DMS 273 (cell line): ENCODE data around the gene SYCP2L.
A peak's percentile ranks its signal among the peaks of the same experiment; 100 is the strongest.
"Not testable (repeated sequence)": the region's sequence is repeated elsewhere in the genome, so short reads cannot be mapped to it uniquely, and the experiment has no call there.

Source experiments
- DNase-seq: peaks from one replicate; lab custom pipeline; 2025; ENCODE audit not compliant: unreplicated experiment; lab: John Stamatoyannopoulos, UW

Gene SYCP2L

DNA sequence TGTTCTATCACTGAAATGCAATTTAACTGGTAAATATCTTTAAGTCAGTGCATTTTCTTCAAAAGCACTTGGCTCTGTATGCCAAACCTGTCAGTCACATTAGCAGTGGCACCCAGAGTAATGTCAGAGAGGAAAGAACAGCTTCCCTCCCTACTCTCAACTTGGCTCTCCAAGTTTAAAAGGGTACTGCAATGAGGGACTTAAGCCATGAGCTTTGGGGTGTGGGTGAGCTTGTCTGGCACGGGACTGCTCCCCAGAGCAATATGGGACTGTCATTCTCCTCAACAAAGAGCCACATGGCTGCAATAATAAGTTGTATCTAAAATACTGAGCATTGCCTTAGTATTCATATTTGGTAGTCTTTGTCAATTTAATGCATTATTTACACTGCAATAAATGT is 9.0 kb upstream of the SYCP2L start:
- DNase-seq: no peak

DNA sequence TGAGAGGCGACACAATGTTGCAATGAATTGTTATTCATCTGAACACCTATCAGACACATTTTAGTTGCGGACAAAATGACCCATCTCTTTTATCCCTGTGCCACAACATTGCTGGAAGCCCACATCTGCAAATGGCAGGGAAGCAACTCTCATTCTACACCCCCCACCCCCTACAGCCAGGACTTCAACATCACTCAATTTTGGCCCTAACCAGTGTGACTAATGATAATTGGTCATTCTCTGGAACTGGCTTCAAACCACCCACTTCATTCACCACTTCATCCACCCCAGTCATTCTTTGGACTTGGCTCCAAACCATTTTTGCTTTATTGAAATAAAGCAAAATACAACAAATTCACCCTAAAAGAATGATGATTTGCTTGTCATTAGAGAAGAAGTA is 6.5 kb upstream of the SYCP2L start:
- DNase-seq: no peak

DNA sequence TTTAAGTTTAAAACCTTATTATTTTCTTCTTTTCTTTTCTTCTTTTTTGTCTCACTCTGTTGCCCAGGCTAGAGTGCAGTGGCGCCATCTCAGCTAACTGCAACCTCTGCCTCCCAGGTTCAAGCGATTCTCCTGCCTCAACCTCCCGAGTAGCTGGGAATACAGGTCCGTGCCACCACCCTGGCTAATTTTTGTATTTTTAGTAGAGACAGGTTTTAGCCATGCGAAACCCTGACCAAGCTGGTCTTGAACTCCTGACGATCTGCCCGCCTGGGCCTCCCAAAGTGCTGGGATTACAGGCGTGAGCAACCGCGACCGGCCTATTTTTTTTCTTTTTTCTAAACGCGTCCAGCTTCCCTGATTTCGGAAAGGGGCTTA is 4.6 kb upstream of the SYCP2L start:
- not testable (repeated sequence) for DNase-seq

DNA sequence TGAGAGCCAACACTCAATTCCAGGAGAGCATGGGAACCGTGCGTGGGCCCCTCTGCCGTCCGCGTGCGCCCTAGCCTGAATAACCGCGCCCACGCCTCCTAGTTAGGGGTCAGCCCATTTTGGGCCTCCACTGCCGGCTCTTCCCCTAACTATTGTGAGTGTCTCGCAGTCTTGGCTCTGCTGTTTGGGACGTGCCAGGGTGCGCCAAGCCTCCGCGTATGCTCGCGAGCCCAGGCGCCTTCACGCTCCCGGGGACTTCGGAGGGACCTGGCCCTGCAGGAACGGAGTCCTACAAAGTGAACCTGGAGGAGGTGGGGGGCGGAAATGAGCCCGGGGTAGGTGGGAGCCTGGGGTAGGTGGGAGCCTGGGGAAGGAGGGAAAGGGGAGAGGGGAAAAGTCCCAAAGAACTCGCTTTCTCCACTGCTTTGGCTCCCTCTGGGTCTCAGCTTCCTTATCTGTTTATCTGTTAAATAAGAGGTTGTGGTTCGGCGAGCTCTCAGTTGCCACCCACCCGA is 4.1 kb upstream of the SYCP2L start:
- DNase-seq: no peak

DNA sequence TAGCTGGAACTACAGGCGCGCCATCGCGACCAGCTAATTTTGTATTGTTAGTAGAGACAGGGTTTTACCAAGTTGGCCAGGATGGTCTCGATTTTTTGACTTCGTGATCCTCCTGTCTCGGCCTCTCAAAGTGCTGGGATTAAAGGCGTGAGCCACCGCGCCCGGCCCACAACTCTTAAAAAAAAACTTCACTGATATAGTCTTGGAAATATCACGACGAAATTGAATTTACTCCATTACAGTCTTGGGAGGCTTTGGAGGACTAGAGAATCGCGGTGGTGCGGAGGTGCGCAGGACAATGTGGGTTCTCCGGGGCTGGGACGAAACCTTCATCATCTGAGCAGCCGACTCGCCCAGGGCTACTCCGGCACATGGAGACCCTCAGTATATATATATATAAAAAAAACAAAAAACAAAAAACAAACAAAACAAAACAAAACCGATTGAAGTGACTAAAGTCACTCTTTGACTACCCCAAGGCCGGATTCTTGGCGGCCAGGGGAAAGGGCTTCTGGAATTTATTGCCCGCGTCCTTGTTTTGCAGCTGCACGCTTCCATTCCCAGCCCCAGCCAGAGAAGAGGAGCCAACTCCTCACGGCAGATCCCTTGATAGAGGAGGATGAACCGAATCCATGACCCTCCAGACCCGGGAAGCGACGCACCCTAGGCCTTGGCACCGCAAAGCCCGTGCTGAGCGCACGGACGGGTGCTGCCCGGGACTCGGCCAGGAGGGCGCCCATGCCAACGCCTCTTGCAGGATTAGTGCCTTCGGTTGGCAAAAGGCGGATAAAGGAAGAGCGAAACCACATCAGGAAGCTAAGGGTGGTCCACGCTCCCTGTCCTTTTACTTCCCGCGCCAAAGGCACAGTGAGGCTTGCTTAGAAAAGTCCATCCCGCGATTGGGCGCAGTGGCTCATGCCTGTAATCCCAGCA is 3.3 kb upstream of the SYCP2L start:
- no peak for DNase-seq

DNA sequence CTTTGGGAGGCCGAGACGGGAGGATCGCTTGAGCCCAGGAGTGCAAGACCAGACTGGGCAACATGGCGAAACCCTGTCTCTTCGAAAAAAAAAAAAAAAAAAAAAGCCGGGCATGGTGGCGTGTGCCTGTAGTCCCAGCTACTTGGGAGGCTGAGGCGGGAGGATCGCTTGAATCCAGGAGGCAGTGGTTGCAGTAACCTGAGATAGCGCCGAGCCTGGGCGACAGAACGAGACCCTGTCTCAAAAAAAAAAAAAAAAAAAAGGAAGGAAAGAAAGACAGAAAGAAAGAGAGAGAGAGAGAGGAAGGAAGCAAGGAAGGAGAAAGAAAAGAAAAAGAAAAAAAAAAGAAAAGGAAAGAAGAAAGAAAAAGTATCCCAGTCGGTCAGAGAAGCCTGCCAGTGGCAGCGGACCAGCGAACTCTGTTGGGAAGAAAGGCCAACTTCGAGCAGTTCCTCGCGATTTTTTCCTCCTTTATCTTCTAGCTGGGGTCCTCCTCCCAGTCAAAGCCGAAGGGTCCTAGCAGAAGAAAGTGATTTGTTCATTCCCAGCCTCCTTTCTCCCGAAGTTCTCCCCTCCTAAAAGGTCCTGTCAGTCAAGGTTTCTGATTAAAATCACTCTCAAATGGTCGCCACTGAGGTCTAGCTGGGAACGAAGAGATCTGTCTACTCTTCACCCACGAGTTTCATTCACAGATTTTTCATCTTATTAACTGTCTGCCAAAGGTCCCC is 2.4 kb upstream of the SYCP2L start:
- no peak for DNase-seq

DNA sequence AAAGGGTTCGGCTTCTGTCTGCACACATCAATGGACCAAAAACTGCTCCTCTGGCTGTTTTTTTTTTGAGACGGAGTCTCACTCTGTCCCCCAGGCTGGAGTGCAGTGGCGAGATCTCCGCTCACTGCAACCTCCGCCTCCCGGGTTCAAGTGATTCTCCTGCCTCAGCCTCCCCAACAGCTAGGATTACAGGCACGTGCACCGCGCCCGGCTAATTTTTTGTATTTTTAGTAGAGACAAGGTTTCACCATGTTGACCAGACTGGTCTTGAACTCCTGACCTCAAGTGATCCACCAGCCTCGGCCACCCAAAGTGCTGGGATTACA is 524 bp upstream of the SYCP2L start:
- DNase-seq: not testable (repeated sequence)

DNA sequence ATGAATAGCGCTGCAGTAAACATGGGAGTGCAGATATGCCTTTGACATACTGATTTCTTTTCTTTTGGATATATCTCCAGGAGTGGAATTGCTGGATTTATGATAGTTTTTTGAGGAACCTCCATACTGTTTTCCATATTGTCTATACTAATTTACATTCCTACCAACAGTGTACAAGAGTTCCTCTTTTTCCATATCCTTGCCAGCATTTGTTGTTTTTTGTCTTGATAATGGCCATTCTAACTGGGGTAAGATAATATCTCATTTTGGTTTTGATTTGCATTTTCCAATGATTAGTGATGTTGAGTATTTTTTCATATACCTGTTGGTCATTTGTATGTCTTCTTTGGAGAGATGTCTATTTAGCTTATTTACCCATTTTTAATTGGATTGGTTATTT is 3.3 kb downstream of the SYCP2L start:
- DNase-seq: no peak

DNA sequence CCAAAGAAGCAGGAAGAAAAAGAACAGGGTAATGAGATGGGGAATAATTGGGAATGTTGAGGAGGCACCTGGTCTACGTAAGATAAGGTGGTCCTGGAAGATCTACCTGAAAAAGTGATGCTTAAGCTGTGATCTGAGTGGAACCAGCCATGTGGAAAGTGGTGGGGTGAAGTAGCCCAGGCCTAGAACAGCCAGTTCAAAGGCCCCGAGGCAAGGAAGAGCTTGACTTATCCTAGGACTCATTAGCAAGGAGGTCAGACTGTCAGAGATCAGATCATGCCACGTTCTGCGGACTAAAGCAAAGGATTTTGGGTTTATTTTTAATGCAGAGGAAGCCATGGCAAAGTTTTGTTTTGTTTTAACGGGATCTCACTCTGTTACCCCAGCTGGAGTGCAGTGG is 5.1 kb downstream of the SYCP2L start:
- DNase-seq: no peak

DNA sequence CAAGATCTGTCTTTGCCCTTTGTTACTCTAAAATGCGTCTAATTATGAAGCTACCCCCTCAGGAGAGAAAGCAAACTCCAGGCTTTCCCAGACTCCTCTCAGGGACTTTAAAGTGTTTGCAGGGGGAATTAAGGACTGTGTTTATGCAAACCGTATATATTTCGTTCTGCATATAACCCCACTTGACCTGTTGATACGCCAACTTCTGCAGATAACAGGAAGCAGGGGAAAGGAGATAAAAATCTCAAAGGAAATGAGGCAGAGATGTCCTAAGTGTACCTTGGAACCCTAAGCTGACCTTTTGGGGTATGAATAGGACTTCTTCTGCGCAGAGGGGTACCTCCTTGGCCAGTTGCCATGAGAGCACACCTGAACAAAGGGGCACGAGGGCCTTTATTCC is 8.1 kb downstream of the SYCP2L start:
- no peak for DNase-seq

DNA sequence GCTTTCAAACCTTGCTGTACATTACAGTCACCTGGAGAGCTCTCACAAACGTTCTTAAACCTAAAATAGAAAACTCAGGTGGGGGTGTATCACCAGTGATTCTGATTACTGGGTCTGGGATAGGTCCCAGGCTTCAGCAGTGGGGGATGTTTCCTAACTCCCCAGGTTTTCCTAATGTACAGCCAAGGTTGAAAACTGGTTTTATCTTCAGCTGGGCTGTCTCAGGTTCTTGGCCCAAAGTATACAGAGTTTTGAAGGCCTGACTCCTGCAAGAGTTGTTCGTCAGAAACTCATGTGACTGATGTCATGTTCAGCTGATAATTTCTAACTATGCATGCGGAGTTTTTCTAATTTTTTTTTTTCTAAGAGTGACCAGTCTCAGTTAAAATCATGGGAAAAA is 9.8 kb downstream of the SYCP2L start:
- DNase-seq: no peak

DNA sequence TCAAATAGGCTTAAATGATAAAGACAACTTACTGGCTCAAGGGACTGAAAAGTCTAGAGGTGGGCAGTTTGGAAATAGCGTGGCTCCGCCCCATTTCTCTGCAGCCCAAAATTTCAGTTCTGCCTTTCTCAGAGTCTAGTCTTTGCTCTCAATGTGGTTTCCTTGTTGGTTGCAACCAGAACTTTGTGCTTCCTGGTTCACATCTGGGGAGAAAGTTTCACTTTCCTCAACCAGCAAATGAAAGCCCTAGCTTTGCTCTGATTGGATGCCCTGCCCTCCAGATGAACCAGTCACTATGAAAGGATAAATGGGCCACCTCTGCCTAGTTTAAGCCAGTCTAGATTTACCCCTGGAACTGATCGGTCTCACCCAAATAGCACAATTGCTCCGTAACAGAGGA is 14.9 kb downstream of the SYCP2L start:
- no peak for DNase-seq

DNA sequence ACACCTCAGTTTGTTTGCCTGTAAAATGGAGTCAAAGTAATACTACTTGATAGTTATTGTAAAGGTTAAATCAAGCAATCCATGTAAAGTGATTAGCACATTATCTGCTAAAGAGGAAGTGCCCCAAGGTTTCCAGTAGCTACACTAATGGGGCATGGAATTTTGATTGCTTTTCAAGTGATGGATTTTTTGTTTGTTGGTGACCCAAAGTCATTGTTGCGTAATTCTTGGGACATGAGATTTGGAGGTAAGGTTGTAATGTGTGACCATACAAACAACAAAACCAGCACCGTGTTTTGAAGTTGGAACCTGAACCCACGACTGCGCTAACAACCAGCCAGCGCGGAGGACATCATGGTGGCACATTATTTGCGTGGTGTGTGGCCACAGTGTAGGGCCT is 17.2 kb downstream of the SYCP2L start:
- DNase-seq: no peak

DNA sequence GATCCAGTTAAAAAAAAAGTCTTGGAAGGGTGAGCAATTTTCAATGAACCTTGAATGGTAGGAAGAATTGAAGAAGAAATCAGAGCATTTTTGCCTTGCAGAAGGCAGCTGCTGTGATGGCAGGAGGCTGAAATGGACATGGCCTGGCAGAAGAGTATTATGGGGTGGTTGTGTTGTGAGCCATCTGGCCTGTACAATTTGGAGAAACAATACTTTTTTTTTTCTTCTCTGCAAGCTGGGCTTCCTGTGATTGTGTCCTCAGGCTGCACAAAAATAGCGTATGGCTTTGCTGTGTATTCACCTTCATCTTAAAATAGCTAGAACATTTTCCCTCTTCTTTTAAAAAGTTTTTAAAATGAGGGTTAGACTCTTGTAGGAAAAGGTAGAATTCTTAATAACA is 21.4 kb downstream of the SYCP2L start:
- peak; percentile 22 for DNase-seq

DNA sequence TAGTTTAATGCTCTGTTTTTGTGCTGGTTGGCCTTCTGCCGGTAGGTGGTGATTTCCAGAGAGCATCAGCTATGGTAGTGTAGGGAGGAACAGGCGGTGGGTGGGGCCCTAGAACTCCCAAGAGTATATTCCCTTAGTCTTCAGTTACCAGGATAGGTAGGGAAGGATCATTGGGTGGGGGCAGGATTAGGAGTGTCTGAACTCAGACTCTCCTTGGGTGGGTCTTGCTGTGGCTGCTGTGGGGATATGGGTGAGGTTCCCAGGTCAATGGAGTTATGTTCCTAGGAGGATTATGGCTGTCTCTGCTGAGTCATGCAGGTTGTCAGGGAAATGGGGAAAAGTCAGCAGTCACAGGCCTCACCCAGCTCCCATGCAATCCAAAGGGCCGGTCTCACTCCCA is 32.7 kb downstream of the SYCP2L start:
- not testable (repeated sequence) for DNase-seq

DNA sequence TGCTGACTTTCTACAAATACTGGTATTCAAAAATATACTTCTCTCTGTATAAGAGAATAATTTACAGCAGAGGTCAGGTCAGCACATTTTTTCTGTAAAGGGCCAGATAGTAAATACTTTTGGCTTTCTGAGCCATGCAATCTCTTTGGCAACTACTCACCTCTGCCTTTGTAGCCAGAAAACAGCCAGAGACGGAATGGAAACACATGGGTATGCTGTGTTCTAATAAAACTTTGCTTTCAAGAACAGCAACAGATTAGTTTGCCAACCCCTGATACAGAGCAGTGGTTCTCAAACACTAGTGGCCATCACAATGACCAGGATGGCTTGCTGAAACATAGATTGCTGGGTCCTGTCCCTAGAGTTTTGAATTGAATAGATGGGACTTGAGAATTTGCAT is 46.3 kb downstream of the SYCP2L start:
- DNase-seq: no peak

DNA sequence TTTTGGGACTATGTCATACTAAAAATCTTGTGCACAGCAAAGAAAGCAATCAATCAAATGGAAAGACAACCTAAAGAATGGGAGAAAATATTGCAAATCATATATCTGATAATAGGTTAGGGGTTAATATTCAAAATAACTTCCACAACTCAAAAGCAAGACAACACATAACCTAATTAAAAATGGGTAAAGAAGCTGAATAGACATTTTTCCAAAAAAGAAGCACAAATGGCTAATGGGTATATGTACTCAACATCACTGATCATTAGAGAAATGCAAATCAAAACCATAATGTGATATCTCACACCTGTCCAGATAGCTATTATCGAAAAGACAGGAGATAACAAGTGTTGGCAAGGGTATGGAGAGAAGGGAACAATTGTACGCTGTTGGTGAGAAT is 53.0 kb downstream of the SYCP2L start:
- DNase-seq: no peak

DNA sequence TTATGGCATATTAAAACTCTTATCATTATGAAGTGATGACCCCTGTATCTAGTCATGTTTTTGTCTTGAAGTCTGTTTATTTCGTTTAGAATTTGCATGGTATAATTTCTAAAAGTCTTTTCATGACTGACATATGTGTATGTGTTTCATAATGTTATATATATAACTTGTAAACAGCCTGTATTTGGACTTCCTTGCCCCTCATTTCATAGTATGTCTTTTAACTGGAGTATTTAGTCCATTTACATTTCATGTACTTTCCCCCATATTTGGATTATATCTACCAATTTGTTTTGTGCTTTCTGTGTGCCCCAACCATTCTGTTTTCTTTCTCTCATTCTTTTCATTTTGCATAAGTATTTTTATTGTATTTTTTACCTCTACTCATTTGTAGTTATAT is 59.0 kb downstream of the SYCP2L start:
- DNase-seq: no peak

DNA sequence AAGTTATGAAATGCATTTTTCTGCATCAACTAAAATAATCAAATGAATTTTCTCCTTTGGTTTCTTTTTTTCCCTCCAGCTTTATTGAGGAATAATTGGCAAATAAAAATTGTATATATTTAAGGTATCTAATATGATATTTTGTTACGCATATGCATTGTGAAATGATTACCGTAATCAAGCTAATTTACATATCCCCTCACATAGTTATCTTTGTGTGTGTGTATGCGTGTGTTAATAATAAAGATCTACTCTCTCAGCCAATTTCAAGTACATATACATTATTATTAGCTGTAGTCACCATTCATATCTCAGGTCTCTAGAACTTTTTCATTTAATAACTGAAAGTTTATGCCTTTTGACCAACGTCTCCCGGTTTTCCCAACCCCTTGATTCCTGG is 61.1 kb downstream of the SYCP2L start:
- no peak for DNase-seq

DNA sequence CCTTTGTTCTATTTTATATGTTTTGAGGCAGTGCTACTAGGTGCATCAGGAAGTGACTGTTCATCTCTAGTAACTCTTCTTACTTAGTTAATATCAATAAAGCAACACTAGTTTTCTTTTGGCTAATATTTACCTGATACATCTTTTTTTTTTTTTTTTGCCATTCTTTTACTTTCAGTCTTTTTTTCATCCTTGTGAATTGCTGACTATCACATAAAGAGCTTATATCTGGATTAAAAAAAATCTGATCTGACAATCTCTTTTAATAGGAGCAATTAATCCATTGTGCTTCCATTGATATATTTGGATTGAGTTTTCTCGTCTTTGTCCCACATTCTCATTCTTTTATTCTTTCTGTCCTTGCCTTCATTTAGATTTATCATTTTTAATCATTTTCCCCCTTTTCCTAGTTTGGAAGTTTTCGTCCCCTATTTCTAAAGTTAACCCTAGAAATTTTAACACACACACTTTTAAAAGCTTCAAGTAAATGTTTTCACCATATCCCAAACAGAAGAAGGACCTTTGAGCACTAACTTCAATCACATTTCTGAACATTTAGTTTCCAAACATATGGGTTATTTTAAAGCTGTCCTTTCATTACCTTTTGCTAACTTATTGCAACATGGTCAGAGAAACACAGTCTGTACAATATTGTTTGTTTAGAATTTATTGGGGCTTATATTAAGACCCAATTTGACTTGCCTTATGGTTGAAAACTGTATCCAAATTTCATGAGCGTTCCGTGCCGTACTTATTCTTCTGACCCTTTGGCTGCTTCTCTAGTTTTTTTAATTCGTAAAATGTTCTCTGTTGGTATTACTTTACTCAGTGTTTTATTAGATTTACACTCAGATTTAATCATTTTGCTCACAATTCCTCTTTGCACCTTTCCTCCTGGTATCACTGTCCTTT is 63.0 kb downstream of the SYCP2L start:
- DNase-seq: no peak

DNA sequence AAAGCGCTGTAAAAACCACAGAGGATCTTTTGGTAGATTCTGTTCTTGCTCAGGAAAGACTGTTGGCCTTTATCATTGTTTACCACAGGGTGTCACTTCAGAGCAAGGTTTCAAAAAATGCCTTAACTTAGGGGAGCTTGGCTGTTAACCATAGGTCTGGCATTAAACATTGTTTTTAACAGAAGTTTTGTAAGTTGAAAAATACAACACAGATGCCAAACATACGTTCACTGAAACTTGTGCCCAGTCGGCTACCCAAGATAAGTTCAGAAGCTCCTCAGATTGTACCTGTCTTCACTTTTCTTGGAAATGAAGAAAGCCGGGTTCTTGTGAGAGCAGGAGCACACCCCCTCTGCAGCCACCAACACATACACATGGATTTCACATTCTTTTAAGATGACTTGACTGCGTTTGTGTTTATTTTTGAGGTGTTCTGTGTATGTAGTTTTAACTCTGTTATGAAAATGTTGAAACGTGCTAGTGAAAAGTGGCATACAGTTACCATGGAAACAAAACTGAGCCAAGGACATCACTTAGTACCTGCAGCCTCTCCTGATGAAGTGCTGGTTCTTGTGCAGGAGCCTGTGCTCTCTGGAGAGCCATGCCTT is 64.9 kb downstream of the SYCP2L start:
- DNase-seq: peak; percentile 65
